Liver (tissue), 9 donors: ENCODE data around the gene GAB2. TPM values are rescaled to one million over a fixed set of nuclear protein-coding genes. Genes with fewer than 3 reads are reported as not detected.

Experiments used
- DNase-seq: peaks from one replicate; pipeline ENCODE4 v3.0.0-alpha.2; 2017; ENCODE audit warnings: low spot score
- H3K27ac ChIP-seq, 2 donors: one replicate each; pipeline ENCODE4 v1.7.0; 2013; ENCODE audit warnings: inconsistent platforms in 2 of 2, low read length in 2 of 2, control low read depth in 1 of 2, low read depth in 1 of 2, mild to moderate bottlenecking in 1 of 2
- H3K27me3 ChIP-seq, 4 donors: one replicate each; pipeline versions ENCODE4 v1.6.1 to v1.7.0; 2013; ENCODE audit warnings: low read length in 3 of 4, inconsistent platforms in 1 of 4, mild to moderate bottlenecking in 1 of 4, moderate library complexity in 1 of 4; ENCODE audit not compliant: control insufficient read depth in 4 of 4, insufficient read depth in 4 of 4
- H3K36me3 ChIP-seq, 4 donors: one replicate each; pipeline versions ENCODE4 v1.6.1 to v1.7.0; 2013; ENCODE audit warnings: low read length in 3 of 4, mild to moderate bottlenecking in 3 of 4, low read depth in 1 of 4, moderate library complexity in 1 of 4; ENCODE audit not compliant: control insufficient read depth in 4 of 4, insufficient read depth in 3 of 4
- H3K4me1 ChIP-seq, 4 donors: one replicate each; pipeline versions ENCODE4 v1.6.1 to v1.7.0; 2013; ENCODE audit warnings: low read length in 3 of 4, mild to moderate bottlenecking in 3 of 4, moderate library complexity in 1 of 4; ENCODE audit not compliant: control insufficient read depth in 4 of 4, insufficient read depth in 4 of 4
- H3K4me3 ChIP-seq, 3 donors: one replicate each; pipeline versions ENCODE4 v1.6.1 to v1.7.0; 2013; ENCODE audit warnings: low read length in 3 of 3, control low read depth in 1 of 3, low read depth in 1 of 3, mild to moderate bottlenecking in 1 of 3
- H3K9ac ChIP-seq, 2 donors: one replicate each; pipeline ENCODE4 v1.7.0; 2013; ENCODE audit warnings: low read length in 2 of 2, mild to moderate bottlenecking in 2 of 2, moderate library complexity in 2 of 2, control low read depth in 1 of 2, low read depth in 1 of 2
- H3K9me3 ChIP-seq, 4 donors: one replicate each; pipeline versions ENCODE4 v1.6.1 to v1.7.0; 2013; ENCODE audit warnings: low read length in 3 of 4; ENCODE audit not compliant: control insufficient read depth in 4 of 4
- ATF3 ChIP-seq: IDR thresholded peaks from 2 replicates; pipeline ENCODE4 v1.6.1; 2016; ENCODE audit warnings: antibody characterized with exemption
- FOXA1 ChIP-seq: IDR thresholded peaks from 2 replicates; pipeline ENCODE4 v1.6.1; 2016; ENCODE audit warnings: antibody characterized with exemption
- FOXA2 ChIP-seq: IDR thresholded peaks from 2 replicates; pipeline ENCODE4 v1.6.1; 2016; ENCODE audit warnings: antibody characterized with exemption
- GABPA ChIP-seq, 2 donors: IDR thresholded peaks in 1 of 2; conservative IDR thresholded peaks in 1 of 2; 2 replicates each; pipeline ENCODE4 v1.6.1; 2016; ENCODE audit warnings: antibody characterized with exemption in 2 of 2, mild to moderate bottlenecking in 1 of 2, moderate library complexity in 1 of 2
- HNF4A ChIP-seq, 2 donors: conservative IDR thresholded peaks; 2 replicates each; pipeline ENCODE4 v1.6.1; 2016; ENCODE audit warnings: antibody characterized with exemption in 2 of 2, mild to moderate bottlenecking in 2 of 2
- HNF4G ChIP-seq: IDR thresholded peaks from 2 replicates; pipeline ENCODE4 v1.6.1; 2016; ENCODE audit warnings: antibody characterized with exemption
- JUND ChIP-seq, 2 donors: IDR thresholded peaks; 2 replicates each; pipeline ENCODE4 v1.6.1; 2016; ENCODE audit warnings: antibody characterized with exemption in 2 of 2
- MAX ChIP-seq: IDR thresholded peaks from 2 replicates; pipeline ENCODE4 v1.6.1; 2016; ENCODE audit warnings: antibody characterized with exemption
- NR2F2 ChIP-seq: IDR thresholded peaks from 2 replicates; pipeline ENCODE4 v1.6.1; 2016; ENCODE audit warnings: antibody characterized with exemption
- RAD21 ChIP-seq, 2 donors: IDR thresholded peaks; 2 replicates each; pipeline ENCODE4 v1.6.1; 2016; ENCODE audit warnings: antibody characterized with exemption in 2 of 2, mild to moderate bottlenecking in 2 of 2
- RXRA ChIP-seq, 2 donors: IDR thresholded peaks; 2 replicates each; pipeline ENCODE4 v1.6.1; 2017 to 2018; ENCODE audit warnings: antibody characterized with exemption in 2 of 2, mild to moderate bottlenecking in 1 of 2
- SP1 ChIP-seq: IDR thresholded peaks from 2 replicates; pipeline ENCODE4 v1.6.1; 2018; ENCODE audit warnings: antibody characterized with exemption, mild to moderate bottlenecking
- TAF1 ChIP-seq: conservative IDR thresholded peaks from 2 replicates; pipeline ENCODE4 v1.6.1; 2016; ENCODE audit warnings: antibody characterized with exemption, mild to moderate bottlenecking
- YY1 ChIP-seq: IDR thresholded peaks from 2 replicates; pipeline ENCODE4 v1.6.1; 2016; ENCODE audit warnings: antibody characterized with exemption, mild to moderate bottlenecking
- ZBTB33 ChIP-seq: IDR thresholded peaks from 2 replicates; pipeline ENCODE4 v1.6.1; 2016; ENCODE audit warnings: antibody characterized with exemption
- WGBS: extraction: QIAGEN DNeasy Blood & Tissue Kit; methylation state at CpG from one replicate; pipeline ENCODE4 v1.1.7; 2013; 5-methylcytosine and 5-hydroxymethylcytosine counted together
- polyA plus RNA-seq, 2 donors: library from polyadenylated mRNA; stranded (reverse) in 1 of 2; unstranded in 1 of 2; fragments of 200-250 nt in 1 of 2; fragments of >200 nt in 1 of 2; fragmentation: Nextera tagmentation in 1 of 2; extraction: Ambion mirVana in 1 of 2; gene quantifications; one replicate each; pipeline versions ENCODE4 v1.2.1 to v1.2.3, GENCODE V29; 2013 to 2015
- total RNA-seq, 2 donors: library from RNA; depleted of rRNA; stranded (reverse); fragments of >200 nt; gene quantifications; one replicate each; pipeline ENCODE4 v1.2.3, GENCODE V29; 2014
- TF ChIP-seq, protein P1 (sequence below): fragments of 150-350 bp; IDR thresholded peaks from 2 replicates; pipeline ENCODE4 v1.5.1; 2017; ENCODE audit warnings: improper control_type of control experiment, low read depth, low read length; ENCODE audit not compliant: missing input control
- donor health status: healthy.
- donor health status: healthy.
- donor health status: healthy.
- donor health status: healthy.
- donor health status: healthy.

Gene GAB2
- total and polyA plus RNA-seq, 4 donors = 1.3 to 3.6 (median 2.5) TPM

DNA sequence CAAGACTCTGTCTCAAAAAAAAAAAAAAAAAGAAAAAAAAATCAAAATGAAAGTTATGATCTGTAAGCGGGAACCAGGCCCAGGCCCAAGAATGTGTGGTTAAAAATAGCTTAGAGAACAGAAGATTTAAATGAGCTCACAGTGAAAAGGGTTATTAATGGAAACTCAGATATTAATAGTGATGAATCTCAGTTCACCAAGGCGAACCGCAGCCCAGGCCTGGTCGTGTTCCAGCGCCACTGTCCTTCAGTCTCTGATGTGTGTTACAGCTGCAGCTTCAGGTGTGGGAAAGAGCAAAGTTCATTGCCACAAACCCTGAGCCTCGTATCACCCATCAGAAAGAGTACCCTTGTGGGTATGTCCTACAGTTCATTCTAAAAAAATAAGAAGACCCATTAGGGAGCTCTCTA, 107.1 kb downstream of the GAB2 start:
- Histone ChIP-seq H3K9me3 (no peaks in the 10 kb centered on the region), H3K36me3 (no peaks in the 10 kb centered on the region), H3K4me3 (no peak overlapping the region), H3K27me3 (no peaks in the 10 kb centered on the region), H3K27ac (peak overlapping the region in 1 of 2 donors; percentile 24), H3K9ac (no peak overlapping the region), H3K4me1 (peaks cover 3 to 32% (median 23%) of the 10 kb centered on the region in 4 donors)
- 23% methylated on average over 6 of the region's 6 CpGs for WGBS
- TF ChIP-seq MAX (no peak), NR2F2 (no peak), GABPA (IDR thresholded peaks at IDR 0.05 in 1 of 2, conservative IDR thresholded peaks at IDR 0.05 in 1 of 2) (no peak), JUND (IDR thresholded peaks at IDR 0.05) (no peak), TAF1 (no peak), YY1 (no peak), HNF4A (conservative IDR thresholded peaks at IDR 0.05) (peak; percentile 74 to 78), FOXA1 (no peak), SP1 (peak; percentile 43), RXRA (IDR thresholded peaks at IDR 0.05) (peak; percentile 47 to 57), HNF4G (peak; percentile 51), ZBTB33 (no peak), RAD21 (IDR thresholded peaks at IDR 0.05) (peak; percentile 9 to 53)
- TF ChIP-seq, protein P1, sequence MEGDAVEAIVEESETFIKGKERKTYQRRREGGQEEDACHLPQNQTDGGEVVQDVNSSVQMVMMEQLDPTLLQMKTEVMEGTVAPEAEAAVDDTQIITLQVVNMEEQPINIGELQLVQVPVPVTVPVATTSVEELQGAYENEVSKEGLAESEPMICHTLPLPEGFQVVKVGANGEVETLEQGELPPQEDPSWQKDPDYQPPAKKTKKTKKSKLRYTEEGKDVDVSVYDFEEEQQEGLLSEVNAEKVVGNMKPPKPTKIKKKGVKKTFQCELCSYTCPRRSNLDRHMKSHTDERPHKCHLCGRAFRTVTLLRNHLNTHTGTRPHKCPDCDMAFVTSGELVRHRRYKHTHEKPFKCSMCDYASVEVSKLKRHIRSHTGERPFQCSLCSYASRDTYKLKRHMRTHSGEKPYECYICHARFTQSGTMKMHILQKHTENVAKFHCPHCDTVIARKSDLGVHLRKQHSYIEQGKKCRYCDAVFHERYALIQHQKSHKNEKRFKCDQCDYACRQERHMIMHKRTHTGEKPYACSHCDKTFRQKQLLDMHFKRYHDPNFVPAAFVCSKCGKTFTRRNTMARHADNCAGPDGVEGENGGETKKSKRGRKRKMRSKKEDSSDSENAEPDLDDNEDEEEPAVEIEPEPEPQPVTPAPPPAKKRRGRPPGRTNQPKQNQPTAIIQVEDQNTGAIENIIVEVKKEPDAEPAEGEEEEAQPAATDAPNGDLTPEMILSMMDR = no peak
- no peak for DNase-seq

DNA sequence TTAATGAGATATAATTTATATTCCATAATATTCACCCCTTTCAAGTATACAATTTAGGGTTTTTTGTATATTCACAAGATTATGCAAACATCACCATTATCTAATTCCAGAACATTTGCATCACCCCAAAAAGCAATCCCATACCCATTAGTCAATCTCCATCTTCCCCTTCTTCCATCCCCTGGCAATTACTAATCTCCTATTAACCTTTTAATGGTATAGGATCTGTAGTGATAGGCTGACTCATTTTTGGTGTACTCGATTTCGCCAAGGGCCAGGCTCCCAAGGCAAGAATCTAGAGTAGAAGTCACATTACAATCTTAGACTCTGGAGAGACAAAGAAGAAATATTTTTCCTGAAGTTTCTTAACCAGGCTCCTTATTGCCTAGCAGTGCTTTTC, 113.4 kb downstream of the GAB2 start:
- TF ChIP-seq JUND (IDR thresholded peaks at IDR 0.05) = no peak
- no peak for TF ChIP-seq RAD21 (IDR thresholded peaks at IDR 0.05)
- TF ChIP-seq SP1 = no peak
- TF ChIP-seq HNF4A (conservative IDR thresholded peaks at IDR 0.05) = no peak
- no peak for TF ChIP-seq FOXA2
- no peak for TF ChIP-seq GABPA (IDR thresholded peaks at IDR 0.05 in 1 of 2, conservative IDR thresholded peaks at IDR 0.05 in 1 of 2)
- no peak for TF ChIP-seq ATF3
- TF ChIP-seq TAF1 = no peak
- TF ChIP-seq, protein P1 = no peak
- no peak for TF ChIP-seq RXRA (IDR thresholded peaks at IDR 0.05)
- H3K4me3 ChIP-seq = no peak overlapping the region
- no peaks in the 10 kb centered on the region for H3K9me3 ChIP-seq
- no peak overlapping the region for H3K9ac ChIP-seq
- DNase-seq = no peak
- H3K27ac ChIP-seq = no peak overlapping the region
- no peaks in the 10 kb centered on the region for H3K27me3 ChIP-seq
- H3K36me3 ChIP-seq = no peaks in the 10 kb centered on the region
- H3K4me1 ChIP-seq = peaks cover 0 to 2% (median under 1%) of the 10 kb centered on the region in 4 donors
- WGBS = 99% methylated on average over 2 of the region's 2 CpGs
